HG03025 (cell line): ENCODE measurements around the gene RALBP1.

Experiments
- ATAC-seq: cut with Tn5 transposase; IDR thresholded peaks from one replicate; pipeline ENCODE4 v1.9.1; 2021; ENCODE audit warnings: mild to moderate bottlenecking, moderate library complexity; ENCODE audit not compliant: unreplicated experiment, low FRiP score

RALBP1 gene

DNA sequence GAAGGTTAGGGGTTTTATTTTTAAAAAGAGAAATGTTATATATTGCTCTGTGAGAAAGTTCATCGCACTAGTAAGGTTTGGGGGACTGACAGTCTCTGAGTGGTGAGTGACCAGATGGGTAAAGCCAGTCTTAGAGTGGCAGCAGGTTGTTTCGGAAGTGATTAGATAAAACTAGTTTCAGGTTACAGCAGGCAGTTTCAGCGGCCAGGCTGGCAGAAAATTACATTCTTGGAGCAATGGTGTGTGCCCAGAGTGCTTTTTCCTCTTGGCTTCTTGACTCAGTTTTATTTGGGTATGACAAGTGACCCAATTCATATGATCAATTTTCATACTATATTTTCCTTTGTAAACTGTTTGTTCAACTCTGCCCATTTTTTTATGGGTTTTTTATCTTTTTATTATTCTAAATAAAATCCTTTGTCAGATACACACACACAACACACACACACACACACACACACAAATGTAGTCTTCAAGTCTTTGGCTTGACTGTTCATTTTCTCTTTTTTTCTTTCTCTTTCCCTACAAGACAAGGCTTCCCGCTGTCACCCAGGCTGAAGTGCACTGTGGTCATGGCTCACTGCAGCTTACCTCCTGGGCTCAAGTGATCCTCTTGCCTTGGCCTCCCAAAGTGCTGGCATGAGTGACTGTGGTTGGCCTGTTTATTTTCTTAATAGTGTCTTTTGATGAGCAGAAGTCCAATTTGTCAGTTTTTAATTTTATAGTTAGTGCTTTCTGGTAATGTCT, 30.9 kb downstream of the RALBP1 start:
- no peak for ATAC-seq

DNA sequence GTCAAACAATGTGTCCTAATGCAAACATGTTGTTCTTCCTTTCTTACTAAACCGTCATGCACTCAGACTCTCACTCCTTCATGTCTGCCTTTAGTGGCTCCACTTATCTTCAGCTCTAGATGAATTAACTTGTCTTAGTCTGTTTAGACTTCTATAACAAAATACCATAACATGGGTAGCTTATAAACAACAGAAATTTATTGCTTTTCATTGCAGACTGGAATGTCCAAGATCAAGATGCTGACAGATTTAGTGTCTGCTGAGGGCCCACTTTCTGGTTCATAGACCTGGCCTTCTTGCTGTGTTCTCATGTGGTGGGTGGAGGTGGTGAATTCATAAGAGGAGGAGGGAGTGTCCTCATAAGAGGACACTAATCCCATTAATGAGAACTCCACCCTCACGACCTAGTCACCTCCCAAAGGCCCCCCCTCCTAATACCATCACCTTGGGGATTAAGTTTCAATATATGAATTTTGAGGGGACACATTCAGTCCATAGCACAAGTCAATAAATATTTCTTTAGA, 32.3 kb downstream of the RALBP1 start:
- ATAC-seq: no peak

DNA sequence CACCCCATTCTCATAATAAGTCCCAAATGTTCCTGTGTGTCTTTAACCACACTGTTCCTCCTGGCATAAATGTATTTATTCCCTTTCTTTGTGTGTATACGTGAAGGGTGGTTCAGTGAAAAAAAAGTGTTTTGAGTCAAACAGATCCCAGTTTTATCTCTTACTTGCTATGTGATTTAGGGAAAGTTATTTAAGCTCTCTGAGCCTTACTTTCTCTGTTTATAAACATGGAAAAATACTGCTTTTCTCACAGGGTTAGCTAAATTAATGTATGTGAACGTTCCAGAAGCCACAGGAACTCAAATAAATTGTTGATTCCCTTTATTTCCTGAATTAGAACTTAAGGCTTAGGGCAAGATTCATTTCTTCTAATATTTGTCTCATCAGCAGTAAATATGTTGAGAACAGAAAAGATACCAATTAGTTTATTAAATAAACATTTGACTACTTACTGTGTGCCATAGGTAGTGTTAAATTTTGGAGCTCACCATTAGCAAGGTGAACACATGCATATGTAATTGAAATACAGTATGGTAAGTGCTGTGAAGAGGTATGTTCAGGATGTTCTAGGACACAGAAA, 33.2 kb downstream of the RALBP1 start:
- ATAC-seq: no peak

DNA sequence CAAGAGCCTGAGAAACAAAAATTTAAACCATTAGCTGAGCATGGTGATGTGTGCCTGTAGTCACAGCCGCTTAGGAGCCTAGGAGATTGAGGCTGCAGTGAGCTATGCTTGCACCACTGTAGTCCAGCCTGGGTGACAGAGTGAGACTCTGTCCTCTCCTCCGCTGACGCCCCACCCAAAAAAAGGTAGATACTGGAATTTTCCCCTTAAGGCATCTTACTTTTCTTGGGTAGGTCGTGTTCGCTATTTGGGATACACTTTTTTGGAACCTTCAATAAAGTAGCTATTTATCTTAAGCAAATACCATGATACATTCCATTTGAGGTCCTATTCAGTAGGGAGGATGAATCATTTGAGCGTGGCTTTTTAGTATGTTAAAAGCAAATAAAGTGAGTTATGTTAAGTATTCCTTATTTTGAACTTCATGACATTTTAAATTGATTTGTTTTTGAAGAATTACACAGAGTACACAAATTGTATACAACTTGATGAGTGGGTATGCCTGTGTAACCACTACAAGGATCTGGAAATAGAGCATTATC, 38.7 kb downstream of the RALBP1 start:
- ATAC-seq: no peak

DNA sequence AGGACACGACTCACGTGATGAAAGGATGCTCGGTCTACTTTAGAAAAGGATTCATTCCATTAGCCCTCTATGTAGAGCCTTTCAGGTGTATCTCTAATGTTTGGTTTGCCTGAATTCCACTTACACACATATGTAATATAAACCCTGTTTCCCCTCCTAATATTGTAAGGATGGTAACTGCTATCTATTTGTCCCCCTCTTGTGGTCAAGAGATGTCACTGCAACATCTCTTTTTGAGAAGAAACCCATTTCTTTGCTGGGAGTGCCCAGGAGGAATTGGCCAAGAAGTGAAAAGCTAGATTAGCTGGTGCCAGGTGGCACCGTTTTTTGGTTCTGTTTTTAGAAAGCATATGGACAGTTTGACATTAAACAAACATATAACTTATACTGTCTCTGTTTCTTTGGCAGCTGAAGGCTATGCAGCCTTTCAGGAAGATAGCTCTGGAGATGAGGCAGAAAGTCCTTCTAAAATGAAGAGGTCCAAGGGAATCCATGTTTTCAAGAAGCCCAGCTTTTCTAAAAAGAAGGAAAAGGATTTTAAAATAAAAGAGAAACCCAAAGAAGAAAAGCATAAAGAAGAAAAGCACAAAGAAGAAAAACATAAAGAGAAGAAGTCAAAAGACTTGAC, 41.2 kb downstream of the RALBP1 start:
- no peak for ATAC-seq

DNA sequence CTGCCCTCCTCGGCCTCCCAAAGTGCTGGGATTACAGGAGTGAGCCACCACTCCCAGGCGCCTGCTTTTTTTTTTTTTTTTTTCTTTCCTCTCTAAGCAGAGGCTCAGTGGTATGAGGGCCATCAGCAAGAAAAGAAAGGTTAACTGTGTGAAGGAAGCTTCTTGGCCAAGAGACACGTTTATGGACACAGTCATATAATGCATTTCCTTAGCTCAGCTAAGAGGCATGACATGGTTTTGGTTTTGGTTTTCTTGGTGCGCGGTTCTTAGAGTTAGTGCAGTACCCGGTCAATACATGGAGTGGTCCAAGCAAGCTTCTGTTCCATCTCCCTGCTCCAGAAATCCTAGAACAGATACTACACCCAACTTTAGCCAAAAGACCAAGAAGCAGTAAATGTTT, 42.6 kb downstream of the RALBP1 start:
- ATAC-seq: no peak

DNA sequence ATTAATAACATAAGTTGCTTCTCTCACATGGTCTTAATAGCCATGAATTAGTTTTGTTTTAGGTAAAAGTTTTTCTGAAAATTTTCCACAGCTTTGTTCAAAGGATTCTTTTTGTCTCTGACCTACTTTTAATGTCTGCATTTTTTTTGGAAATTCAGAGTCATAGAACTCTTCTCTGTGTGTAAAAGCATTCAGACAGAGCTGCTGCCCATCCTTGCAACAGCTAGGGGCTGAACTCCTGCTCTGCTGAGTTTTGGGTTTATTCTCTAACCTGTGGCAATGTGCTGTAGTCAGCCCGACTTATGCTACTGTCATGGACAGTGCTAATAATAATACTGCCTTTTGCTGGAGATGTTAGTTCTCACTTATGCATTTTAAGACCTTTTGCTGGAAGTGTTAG, 44.1 kb downstream of the RALBP1 start:
- no peak for ATAC-seq

DNA sequence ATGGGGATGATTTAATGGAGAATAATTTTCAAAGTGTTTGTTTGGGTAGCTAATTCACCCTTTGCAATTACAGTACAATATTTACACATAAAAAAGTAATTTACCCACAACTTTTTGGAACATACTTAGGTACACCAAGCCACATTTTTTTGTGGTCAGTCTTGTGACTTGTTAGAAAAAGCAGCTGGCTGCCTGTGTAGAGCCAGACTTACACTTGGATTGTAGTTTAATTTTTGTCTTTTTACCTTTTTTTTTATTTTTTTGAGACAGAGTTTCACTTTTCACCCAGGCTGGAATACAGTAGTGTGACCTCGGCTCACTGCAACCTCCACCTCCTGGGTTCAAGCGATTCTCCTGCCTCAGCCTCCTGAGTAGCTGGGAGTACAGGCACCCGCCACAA, 45.4 kb downstream of the RALBP1 start:
- no peak for ATAC-seq

DNA sequence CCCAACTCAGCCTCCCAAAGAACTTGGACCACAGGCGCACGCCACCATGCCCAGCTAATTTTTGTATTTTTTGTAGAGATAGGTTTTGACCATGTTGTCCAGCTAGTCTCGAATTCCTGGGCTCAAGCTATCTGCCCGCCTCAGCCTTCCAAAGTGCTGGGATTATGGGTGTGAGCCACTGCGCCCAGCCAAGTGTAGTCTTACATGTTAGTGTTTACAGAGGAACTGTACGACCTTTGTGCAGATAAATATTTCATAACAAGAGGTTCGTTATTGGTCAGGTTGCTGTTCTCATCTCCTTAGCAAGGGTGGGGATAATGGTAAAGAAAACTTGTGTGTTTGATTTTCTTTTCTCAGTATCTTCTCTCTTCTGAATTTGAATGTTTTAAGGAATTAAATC, 46.5 kb downstream of the RALBP1 start:
- no peak for ATAC-seq

DNA sequence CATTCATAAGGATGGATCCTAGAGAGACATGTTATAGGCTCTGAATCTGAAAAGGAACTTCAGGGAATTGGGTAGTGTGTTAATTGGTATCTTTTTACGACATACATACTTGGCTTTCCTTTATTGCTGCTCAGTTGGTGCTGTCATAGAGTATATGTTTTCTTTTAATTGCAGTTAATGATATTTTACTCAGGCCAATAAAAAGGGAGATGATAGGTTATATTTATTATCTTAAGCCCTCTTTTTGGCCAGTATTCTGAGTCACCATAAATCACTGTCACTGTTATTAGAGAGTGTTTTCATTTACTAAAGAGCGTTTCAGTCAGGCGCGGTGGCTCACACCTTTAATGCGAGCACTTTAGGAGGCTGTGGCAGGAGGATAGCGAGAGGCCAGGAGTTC, 47.6 kb downstream of the RALBP1 start:
- no peak for ATAC-seq

DNA sequence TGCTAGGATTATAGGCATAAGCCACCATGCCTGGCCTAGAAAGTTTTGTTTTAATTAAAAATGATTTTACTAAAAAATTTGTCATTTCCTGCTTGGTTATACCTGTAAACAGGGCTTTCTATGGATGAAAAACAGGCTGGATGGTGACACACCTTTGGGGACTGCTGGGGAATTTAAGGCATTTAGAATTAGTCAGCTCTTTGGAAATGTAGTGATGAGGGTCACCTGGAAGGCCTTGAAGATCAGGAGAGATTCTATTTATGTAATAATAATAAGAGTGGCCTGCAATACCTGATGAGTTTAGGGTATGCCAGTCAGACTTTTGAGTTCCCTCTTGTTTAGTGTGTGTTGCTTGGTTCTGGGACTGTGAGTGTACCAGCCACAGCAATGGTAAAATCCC, 51.1 kb downstream of the RALBP1 start:
- ATAC-seq: no peak

DNA sequence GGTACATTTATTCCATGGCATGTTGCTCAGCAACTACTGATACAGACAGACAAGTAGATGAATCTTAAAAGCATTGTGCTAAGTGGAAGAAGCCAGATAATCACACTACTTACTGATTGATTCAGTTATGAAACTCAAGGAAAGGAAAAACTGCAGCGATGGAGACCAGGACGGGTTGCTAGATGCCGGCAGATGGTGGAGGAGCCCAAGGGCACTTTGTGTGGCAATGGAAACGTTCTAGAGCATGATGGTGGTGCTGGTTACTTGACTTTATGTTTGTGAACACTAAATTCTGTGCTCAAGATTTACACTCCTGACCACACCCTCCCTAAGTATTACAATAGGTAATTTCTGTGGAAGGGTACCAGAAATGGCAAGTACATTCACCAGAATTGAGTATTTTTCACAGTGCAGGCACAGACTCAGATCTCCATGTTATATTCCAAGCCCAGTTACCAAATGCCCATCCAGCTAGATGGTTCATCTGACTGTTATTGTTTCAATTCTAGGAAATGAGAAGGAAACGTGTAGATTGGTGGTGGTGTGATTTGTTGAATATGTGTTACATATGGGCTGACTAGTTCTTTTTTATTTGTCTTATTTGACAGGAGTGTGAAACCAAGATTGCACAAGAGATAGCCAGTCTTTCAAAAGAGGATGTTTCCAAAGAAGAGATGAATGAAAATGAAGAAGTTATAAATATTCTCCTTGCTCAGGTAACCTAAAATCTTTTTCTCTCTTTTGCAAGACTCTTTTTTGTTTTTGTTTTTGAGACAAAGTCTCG, 55.1 kb downstream of the RALBP1 start:
- no peak for ATAC-seq

DNA sequence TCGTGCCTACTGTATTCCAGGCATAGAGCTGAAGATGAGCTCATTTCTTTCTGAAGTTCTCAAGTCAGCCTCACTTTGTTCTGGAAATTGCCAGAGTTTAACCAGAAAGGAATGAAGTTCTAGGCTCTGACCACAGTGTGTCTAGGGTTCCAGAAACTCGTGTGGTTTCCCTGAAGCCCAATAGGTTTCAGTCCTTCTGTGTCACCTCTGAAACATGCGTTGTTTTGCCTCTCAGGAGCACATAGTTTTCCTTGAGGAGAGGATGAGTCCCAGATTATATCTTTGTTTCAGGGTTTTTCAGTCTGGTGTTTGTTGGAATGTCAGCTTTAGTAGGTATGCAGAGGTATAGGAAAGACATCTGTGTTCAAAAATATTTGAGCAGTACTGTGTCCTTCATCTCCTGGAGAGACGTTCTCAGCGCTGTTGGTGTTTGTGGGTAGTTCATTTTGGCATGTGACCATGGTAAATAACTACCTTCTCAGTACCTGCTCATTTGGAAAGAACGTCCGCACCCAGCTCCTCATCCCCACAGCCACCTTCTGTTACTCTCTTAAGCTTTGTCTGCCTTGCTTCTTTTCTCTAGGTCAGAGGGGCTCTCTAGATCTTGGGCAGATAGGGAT, 56.6 kb downstream of the RALBP1 start:
- no peak for ATAC-seq

DNA sequence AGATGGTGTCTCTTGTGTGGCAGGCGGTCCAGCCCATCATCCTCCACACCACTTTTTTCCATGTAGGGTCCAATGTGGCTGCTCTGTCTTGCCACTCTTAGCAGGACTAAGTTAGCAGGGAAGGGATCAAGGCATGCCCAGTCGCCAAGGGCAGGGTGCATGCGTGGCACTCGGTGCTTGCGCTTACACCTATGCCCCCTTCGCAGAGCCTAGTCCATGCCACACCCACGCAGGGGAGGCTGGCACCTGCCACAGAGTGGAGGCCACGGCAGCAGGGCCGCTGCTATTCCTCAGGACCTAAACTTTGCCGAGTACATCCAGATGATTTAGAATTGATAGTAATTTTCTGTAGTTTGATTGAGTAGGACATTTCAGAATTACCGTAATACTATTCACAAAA, 59.5 kb downstream of the RALBP1 start:
- ATAC-seq: no peak

DNA sequence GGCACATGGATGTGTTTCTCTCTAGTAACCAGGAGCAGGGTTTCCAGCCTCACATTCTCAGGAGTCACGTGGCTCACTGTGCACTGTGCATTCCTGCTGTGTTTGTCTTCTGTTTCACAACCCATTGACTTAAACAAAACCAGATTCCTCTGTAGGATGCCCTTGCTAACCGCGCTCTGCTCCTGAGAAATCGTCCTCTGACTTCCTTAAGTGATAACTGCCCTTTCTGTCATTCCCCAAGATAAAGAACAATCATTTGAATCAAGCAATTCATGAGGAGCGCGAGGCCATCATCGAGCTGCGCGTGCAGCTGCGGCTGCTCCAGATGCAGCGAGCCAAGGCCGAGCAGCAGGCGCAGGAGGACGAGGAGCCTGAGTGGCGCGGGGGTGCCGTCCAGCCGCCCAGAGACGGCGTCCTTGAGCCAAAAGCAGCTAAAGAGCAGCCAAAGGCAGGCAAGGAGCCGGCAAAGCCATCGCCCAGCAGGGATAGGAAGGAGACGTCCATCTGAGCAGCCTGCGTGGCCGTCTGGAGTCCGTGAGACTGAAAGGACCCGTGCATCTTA, 60.2 kb downstream of the RALBP1 start:
- no peak for ATAC-seq

DNA sequence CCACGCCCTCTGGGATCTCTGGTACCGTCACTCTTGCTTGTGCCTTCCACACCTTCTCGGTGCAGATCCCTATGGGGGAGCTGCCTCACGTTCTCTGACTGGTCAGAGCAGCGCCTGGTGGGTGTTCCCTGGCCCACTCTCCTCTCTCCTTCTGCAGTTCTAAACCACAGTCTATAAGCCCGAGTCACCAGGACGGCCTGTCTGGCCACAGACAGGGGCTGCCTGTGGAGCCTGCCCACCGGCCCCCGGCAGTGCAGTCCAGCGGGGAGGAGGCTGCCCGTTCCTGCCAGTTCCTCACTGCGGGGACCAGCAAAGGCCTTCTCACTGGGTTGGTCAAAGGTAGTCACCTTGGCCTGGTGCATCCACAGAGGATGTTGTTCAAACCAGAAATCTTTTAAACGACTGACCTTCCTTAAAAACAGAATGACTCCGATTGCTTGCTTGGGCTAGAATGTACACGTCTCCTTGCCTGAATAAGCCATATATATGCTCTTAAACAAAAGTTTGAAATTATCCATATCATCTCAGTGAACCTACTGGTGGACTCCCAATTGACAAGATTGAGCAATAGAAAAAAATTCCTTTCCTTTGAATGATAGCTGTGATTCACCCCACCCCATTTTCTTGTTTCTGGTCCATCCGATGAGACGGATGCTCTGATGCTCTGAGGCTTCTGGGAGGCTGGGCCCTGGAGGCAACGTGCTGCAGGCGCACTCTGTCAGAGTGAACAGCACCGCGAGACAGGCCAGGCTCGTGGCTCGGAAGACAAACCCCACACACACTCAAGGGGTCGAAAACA, 61.2 kb downstream of the RALBP1 start:
- ATAC-seq: no peak

DNA sequence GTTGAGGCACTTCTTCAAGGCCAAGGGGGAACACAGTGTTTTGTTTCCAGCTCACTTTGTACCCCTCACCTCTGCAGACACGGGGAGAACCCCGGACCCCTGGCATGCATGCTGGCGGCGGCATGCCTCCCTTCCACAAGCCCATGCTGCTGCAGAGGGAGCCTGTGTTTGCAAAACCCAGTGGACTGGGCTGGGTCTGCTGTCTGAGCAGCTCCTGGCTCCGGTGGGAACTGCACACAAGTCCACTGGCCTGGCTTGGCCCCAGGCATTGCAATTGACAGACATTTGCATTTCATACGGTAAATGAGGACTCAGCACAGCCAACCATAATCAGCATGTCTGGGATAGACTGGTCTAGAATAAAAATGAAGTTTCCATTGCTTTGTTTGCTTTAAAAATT, 62.4 kb downstream of the RALBP1 start:
- no peak for ATAC-seq

DNA sequence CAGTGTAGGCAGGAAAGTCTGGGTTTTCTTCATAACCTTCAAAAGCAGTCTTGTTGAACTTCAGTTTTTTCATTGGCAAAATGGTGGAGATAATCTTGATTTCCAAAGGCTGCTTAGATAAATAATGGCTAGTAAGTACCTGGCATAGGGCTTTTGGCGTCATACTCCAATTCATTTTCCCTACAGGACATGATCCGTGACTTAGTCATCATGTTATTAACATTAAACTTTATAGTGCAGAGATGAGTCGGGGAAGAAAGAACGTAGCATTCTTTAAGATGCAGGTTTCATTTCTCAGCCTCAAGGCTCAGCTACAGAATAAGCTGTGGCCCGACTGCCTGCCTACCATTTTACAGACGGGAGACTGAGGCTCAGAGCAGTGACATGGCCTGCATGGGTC, 64.0 kb downstream of the RALBP1 start:
- ATAC-seq: no peak

DNA sequence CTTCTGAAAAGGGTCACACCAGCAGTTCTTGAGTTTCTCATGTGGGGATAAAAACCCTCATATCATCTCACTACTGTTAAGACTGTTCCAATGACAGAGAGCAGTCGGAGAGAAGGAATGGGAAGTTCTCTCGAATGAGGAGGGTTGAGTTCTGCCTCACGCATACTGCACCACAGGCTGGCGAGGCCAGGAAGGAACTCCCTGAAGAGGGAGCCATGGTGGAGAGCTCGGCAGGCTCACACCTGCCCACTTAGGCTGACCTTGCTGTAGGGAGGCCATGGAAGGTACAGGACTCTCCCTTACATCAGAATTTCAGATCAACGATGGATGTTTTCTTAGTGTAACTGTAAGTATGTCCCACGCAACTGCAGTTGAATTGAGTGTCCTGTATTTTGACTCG, 64.6 kb downstream of the RALBP1 start:
- ATAC-seq: no peak
